ENCODE data around the gene NOTCH1.

Gene NOTCH1

DNA sequence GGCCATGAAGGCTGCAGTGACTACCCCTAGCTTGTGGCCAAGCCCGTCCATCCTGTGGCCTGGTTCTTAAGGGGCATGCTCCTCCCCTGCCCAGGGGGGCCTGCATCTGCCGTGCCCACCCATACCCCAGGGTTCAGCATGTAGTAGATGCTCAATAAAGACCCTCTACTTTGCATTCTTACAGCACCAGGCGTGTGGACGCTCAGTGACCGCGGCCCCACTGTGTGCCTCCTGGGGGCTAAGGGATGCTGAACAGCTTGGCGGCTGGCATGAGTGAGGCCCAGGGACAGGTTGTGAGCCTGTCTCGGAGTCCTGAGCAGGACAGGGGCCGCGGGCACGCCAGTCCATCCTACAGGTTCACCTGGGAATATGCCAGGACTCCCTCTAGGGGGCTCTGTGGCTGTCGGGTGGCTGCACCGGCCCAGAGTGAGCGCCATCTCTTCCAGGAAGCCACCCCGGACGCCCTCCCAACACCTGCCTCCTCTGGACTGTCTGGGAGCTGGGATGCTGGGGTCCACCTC, 9.1 kb downstream of the NOTCH1 start:
- DNase-seq (ENCODE audit: low read depth in 1 of 2, low spot score in 1 of 2), result no peak
- H3K4me3 ChIP-seq (replicated peaks; ENCODE audit: insufficient read depth, low read length), result no peak overlapping the region
- TF ChIP-seq GABPA (IDR thresholded peaks at IDR 0.05; ENCODE audit: low read depth), result no peak

DNA sequence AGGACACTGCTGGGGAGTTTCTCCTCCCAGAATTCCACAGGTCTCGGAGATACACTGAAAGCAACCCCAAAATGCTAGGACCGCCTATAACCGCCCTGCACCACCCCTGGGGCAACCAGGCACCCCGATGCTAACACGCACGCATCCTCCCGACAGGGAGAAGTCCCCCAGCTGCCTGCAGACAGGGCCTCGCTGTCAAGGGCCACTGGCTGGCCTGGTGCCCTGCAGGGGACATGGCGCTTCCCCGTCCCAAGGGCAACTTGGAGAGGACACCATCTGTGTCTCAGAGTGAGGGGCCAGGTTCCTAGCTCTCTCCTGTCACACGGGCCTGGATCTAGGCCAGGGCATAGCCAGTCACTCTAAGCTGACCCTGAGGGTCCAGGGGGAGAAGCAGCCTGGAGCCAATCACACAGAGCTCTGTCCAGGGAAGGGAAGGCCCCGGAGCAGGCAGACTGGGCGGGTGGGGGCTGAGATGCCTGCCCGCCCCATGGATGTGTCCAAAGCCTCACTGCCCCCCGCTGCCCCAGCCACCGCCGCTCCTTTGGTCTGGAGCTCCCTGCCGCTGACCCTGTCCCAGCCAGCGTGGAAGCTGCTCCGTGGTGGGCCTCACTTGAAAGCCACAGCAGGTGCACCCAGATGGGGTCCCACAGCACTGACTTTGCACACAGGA, 9.7 kb downstream of the NOTCH1 start:
- no peak overlapping the region for H3K4me3 ChIP-seq (replicated peaks; ENCODE audit: insufficient read depth, low read length)
- TF ChIP-seq GABPA (IDR thresholded peaks at IDR 0.05; ENCODE audit: low read depth) (no peak), SPI1 (IDR thresholded peaks at IDR 0.05; ENCODE audit: borderline replicate concordance, low read depth) (no peak), POLR2AphosphoS5 (IDR thresholded peaks at IDR 0.05; ENCODE audit: low read depth) (no peak)
- TF ChIP-seq, protein P1, sequence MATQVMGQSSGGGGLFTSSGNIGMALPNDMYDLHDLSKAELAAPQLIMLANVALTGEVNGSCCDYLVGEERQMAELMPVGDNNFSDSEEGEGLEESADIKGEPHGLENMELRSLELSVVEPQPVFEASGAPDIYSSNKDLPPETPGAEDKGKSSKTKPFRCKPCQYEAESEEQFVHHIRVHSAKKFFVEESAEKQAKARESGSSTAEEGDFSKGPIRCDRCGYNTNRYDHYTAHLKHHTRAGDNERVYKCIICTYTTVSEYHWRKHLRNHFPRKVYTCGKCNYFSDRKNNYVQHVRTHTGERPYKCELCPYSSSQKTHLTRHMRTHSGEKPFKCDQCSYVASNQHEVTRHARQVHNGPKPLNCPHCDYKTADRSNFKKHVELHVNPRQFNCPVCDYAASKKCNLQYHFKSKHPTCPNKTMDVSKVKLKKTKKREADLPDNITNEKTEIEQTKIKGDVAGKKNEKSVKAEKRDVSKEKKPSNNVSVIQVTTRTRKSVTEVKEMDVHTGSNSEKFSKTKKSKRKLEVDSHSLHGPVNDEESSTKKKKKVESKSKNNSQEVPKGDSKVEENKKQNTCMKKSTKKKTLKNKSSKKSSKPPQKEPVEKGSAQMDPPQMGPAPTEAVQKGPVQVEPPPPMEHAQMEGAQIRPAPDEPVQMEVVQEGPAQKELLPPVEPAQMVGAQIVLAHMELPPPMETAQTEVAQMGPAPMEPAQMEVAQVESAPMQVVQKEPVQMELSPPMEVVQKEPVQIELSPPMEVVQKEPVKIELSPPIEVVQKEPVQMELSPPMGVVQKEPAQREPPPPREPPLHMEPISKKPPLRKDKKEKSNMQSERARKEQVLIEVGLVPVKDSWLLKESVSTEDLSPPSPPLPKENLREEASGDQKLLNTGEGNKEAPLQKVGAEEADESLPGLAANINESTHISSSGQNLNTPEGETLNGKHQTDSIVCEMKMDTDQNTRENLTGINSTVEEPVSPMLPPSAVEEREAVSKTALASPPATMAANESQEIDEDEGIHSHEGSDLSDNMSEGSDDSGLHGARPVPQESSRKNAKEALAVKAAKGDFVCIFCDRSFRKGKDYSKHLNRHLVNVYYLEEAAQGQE (IDR thresholded peaks at IDR 0.05; ENCODE audit: insufficient replicate concordance, low read depth), result no peak
- TF ChIP-seq, protein P2, sequence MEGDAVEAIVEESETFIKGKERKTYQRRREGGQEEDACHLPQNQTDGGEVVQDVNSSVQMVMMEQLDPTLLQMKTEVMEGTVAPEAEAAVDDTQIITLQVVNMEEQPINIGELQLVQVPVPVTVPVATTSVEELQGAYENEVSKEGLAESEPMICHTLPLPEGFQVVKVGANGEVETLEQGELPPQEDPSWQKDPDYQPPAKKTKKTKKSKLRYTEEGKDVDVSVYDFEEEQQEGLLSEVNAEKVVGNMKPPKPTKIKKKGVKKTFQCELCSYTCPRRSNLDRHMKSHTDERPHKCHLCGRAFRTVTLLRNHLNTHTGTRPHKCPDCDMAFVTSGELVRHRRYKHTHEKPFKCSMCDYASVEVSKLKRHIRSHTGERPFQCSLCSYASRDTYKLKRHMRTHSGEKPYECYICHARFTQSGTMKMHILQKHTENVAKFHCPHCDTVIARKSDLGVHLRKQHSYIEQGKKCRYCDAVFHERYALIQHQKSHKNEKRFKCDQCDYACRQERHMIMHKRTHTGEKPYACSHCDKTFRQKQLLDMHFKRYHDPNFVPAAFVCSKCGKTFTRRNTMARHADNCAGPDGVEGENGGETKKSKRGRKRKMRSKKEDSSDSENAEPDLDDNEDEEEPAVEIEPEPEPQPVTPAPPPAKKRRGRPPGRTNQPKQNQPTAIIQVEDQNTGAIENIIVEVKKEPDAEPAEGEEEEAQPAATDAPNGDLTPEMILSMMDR (IDR thresholded peaks at IDR 0.05; ENCODE audit: insufficient read depth, low read length), result no peak
- no peak for DNase-seq (ENCODE audit: low read depth in 1 of 2, low spot score in 1 of 2)
- no peak overlapping the region for H3K27ac ChIP-seq (replicated peaks)
- no peaks in the 10 kb centered on the region for H3K27me3 ChIP-seq (ENCODE audit: insufficient read depth, poor library complexity, severe bottlenecking)

More for the DNA sequence above, 9.1 kb downstream of the NOTCH1 start:
- Histone ChIP-seq H3K27ac (replicated peaks) (no peak overlapping the region), H3K27me3 (ENCODE audit: insufficient read depth, poor library complexity, severe bottlenecking) (no peaks in the 10 kb centered on the region)

- Histone ChIP-seq H3K4me3 (replicated peaks; ENCODE audit: insufficient read depth, low read length) (no peak overlapping the region), H3K27ac (replicated peaks) (no peak overlapping the region), H3K27me3 (ENCODE audit: insufficient read depth, poor library complexity, severe bottlenecking) (no peaks in the 10 kb centered on the region)
- TF ChIP-seq, protein P1 (IDR thresholded peaks at IDR 0.05; ENCODE audit: insufficient replicate concordance, low read depth), result no peak
- TF ChIP-seq, protein P2 (IDR thresholded peaks at IDR 0.05; ENCODE audit: insufficient read depth, low read length), result no peak
- TF ChIP-seq GABPA (IDR thresholded peaks at IDR 0.05; ENCODE audit: low read depth), result no peak
- no peak for TF ChIP-seq SPI1 (IDR thresholded peaks at IDR 0.05; ENCODE audit: borderline replicate concordance, low read depth)
- no peak for TF ChIP-seq POLR2AphosphoS5 (IDR thresholded peaks at IDR 0.05; ENCODE audit: low read depth)
- peak in 1 of 2 experiments; percentile 30 for DNase-seq (ENCODE audit: low read depth in 1 of 2, low spot score in 1 of 2)
These were observed 10.8 kb downstream of the NOTCH1 start for GRCh38 chr9:136535070-136535469.

DNA sequence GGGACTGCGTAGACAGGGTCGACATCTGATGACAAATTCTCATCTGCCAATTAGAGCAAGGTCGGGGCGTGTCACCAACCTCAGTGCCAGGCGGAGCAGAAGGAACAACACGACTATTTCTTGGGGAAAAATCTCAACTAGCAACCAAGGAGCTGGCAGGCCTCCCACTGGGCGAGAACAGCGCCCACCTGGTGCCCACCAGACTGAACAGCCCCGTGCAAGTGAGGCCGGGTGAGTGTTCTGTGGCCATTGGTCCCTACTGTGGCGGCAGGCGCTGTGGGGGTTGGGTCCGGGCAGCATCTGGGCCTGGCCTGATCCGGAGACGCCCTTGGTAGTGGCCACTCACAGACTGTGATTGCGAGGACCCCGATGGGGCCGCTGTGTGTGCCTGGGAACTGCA, 11.5 kb downstream of the NOTCH1 start:
- H3K27me3 ChIP-seq (ENCODE audit: insufficient read depth, poor library complexity, severe bottlenecking), result no peaks in the 10 kb centered on the region
- no peak for DNase-seq (ENCODE audit: low read depth in 1 of 2, low spot score in 1 of 2)
- H3K4me3 ChIP-seq (replicated peaks; ENCODE audit: insufficient read depth, low read length), result no peak overlapping the region
- no peak overlapping the region; the same call in 1 of the 2 replicates for H3K27ac ChIP-seq (replicated peaks)
- TF ChIP-seq, protein P2 (IDR thresholded peaks at IDR 0.05; ENCODE audit: insufficient read depth, low read length), result no peak
- TF ChIP-seq POLR2AphosphoS5 (IDR thresholded peaks at IDR 0.05; ENCODE audit: low read depth) (no peak), SPI1 (IDR thresholded peaks at IDR 0.05; ENCODE audit: borderline replicate concordance, low read depth) (no peak), GABPA (IDR thresholded peaks at IDR 0.05; ENCODE audit: low read depth) (no peak)
- TF ChIP-seq, protein P1 (IDR thresholded peaks at IDR 0.05; ENCODE audit: insufficient replicate concordance, low read depth), result no peak

All from HL-60 (cell line).